KMS-11 (cell line): ENCODE data around the gene RALB.

Experiments used
- H2AFZ ChIP-seq: fragments of 200-600 bp; sonication (generic); 2 replicates; pipeline ENCODE4 v1.6.1; 2016; ENCODE audit warnings: antibody characterized with exemption, mixed run types, low read depth
- H3K27ac ChIP-seq: fragments of 200-600 bp; sonication (generic); 2 replicates; pipeline ENCODE4 v1.6.1; 2016; ENCODE audit warnings: mild to moderate bottlenecking, mixed run types
- H3K27me3 ChIP-seq: fragments of 200-600 bp; sonication (generic); 2 replicates; pipeline ENCODE4 v1.6.1; 2017; ENCODE audit warnings: mild to moderate bottlenecking, low read depth, mixed run types, moderate library complexity; ENCODE audit not compliant: insufficient read depth
- H3K36me3 ChIP-seq: fragments of 200-600 bp; sonication (generic); 2 replicates; pipeline ENCODE4 v1.6.1; 2017; ENCODE audit warnings: mild to moderate bottlenecking, mixed run types; ENCODE audit not compliant: insufficient read depth
- H3K4me1 ChIP-seq: fragments of 200-600 bp; sonication (generic); 2 replicates; pipeline ENCODE4 v1.6.1; 2016; ENCODE audit warnings: mild to moderate bottlenecking, low read depth, mixed run types; ENCODE audit not compliant: poor library complexity, severe bottlenecking
- H3K4me2 ChIP-seq: fragments of 200-600 bp; sonication (generic); 2 replicates; pipeline ENCODE4 v1.7.0; 2016; ENCODE audit warnings: mild to moderate bottlenecking, mixed run types
- H3K4me3 ChIP-seq: fragments of 200-600 bp; sonication (generic); IDR thresholded peaks from 2 replicates; pipeline ENCODE4 v1.6.1; 2017; ENCODE audit warnings: low read depth, low read length, mixed read lengths; ENCODE audit not compliant: insufficient read depth
- H3K79me2 ChIP-seq: fragments of 200-600 bp; sonication (generic); 2 replicates; pipeline ENCODE4 v1.6.1; 2016; ENCODE audit warnings: low read depth, mixed run types; ENCODE audit not compliant: insufficient read depth
- H3K9ac ChIP-seq: fragments of 200-600 bp; sonication (generic); 2 replicates; pipeline ENCODE4 v1.6.1; 2016; ENCODE audit warnings: mild to moderate bottlenecking, mixed run types
- H4K20me1 ChIP-seq: fragments of 200-600 bp; sonication (generic); 2 replicates; pipeline ENCODE4 v1.6.1; 2016; ENCODE audit warnings: mild to moderate bottlenecking, mixed run types; ENCODE audit not compliant: insufficient read depth
- CTCF ChIP-seq: fragments of 200-600 bp; sonication (generic); conservative IDR thresholded peaks from 2 replicates; pipeline ENCODE4 v1.6.1; 2017; ENCODE audit warnings: low read depth, mild to moderate bottlenecking, antibody characterized with exemption, low read length, moderate library complexity, mixed read lengths

The RALB gene

GRCh38 chr2:120321721-120322284, 69.2 kb downstream of the RALB start:
- H3K9ac ChIP-seq = no peak overlapping the region
- H4K20me1 ChIP-seq = no peaks in the 10 kb centered on the region
- no peaks in the 10 kb centered on the region for H3K27me3 ChIP-seq
- no peak overlapping the region for H2AFZ ChIP-seq
- H3K4me2 ChIP-seq = no peak overlapping the region
- no peaks in the 10 kb centered on the region for H3K36me3 ChIP-seq
- no peaks in the 10 kb centered on the region for H3K4me1 ChIP-seq
- no peaks in the 10 kb centered on the region for H3K79me2 ChIP-seq
- H3K4me3 ChIP-seq = no peak overlapping the region
- H3K27ac ChIP-seq = no peak overlapping the region
- no peak for TF ChIP-seq CTCF

- H3K4me2 ChIP-seq = no peak overlapping the region
- no peaks in the 10 kb centered on the region for H3K79me2 ChIP-seq
- H3K27ac ChIP-seq = no peak overlapping the region
- no peaks in the 10 kb centered on the region for H4K20me1 ChIP-seq
- no peaks in the 10 kb centered on the region for H3K36me3 ChIP-seq
- no peak for TF ChIP-seq CTCF
- no peak overlapping the region for H3K9ac ChIP-seq
- H3K4me1 ChIP-seq = no peaks in the 10 kb centered on the region
- no peak overlapping the region for H3K4me3 ChIP-seq
- H2AFZ ChIP-seq = no peak overlapping the region
- H3K27me3 ChIP-seq = no peaks in the 10 kb centered on the region
Observed at GRCh38 chr2:120322329-120322728, 69.7 kb downstream of the RALB start.

GRCh38 chr2:120323214-120323613, 70.6 kb downstream of the RALB start:
- Histone ChIP-seq H3K9ac (no peak overlapping the region), H4K20me1 (no peaks in the 10 kb centered on the region), H3K4me2 (no peak overlapping the region), H2AFZ (no peak overlapping the region), H3K4me3 (no peak overlapping the region), H3K27me3 (no peaks in the 10 kb centered on the region), H3K36me3 (no peaks in the 10 kb centered on the region), H3K79me2 (no peaks in the 10 kb centered on the region), H3K4me1 (no peaks in the 10 kb centered on the region), H3K27ac (no peak overlapping the region)
- no peak for TF ChIP-seq CTCF

GRCh38 chr2:120323807-120324399, 71.3 kb downstream of the RALB start:
- no peak for TF ChIP-seq CTCF
- Histone ChIP-seq H3K79me2 (no peaks in the 10 kb centered on the region), H3K36me3 (no peaks in the 10 kb centered on the region), H2AFZ (no peak overlapping the region), H3K27me3 (no peaks in the 10 kb centered on the region), H3K9ac (no peak overlapping the region), H3K4me1 (no peaks in the 10 kb centered on the region), H3K4me3 (no peak overlapping the region), H4K20me1 (no peaks in the 10 kb centered on the region), H3K4me2 (no peak overlapping the region), H3K27ac (no peak overlapping the region)
